SU-DHL-6 (cell line): Measurements from ENCODE around the gene CMSS1.

Experiments
- CTCF ChIP-seq: fragments of 200-600 bp; sonication (generic); IDR thresholded peaks from one replicate; pipeline ENCODE4 v1.5.1; 2017; ENCODE audit warnings: antibody characterized with exemption, mild to moderate bottlenecking, low read length, moderate library complexity; ENCODE audit not compliant: insufficient read depth, poor library complexity, severe bottlenecking
- EZH2phosphoT487 ChIP-seq: fragments of 200-600 bp; sonication (generic), shearing (Covaris generic); conservative IDR thresholded peaks from 2 replicates; pipeline ENCODE4 v1.6.1; 2018; ENCODE audit warnings: mild to moderate bottlenecking, antibody characterized with exemption, low read length, moderate library complexity, mixed read lengths

DNA sequence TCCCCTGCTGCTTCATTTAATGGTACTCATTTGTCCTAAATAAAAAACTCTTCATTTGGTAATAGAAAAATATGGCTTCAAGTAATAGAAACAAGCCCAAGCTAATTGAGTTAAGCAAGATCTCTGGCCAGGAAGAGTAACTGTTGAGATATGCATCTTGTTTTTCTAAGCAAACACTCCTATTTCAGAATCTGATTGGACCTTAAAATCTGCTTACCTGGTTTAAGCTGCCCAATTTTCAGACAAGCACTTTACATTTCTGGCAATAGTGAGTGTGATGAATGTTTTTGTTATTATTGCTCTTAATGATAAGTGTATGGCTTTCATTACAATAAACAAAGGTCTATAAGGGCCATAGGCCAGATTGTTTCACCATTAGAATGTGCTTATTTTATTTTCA, 86.2 kb downstream of the CMSS1 start:
- TF ChIP-seq CTCF (no peak), EZH2phosphoT487 (no peak)
